GM18951 (cell line): ENCODE results near the gene TNFAIP3.

ENCODE experiments used
- POLR2A ChIP-seq: IDR thresholded peaks from 4 replicates; pipeline ENCODE4 v1.6.1; 2011; ENCODE audit warnings: mild to moderate bottlenecking; ENCODE audit not compliant: insufficient read length, insufficient read depth; ENCODE audit errors: extremely low read depth
- in situ Hi-C: fragments of 300-500 bp; cut with MboI; formaldehyde crosslinking; loops from one replicate; pipeline ENCODE4 v1.12.0; 2022; ENCODE audit warnings: low sequenced_read_pairs, mixed read lengths, inconsistent platforms; ENCODE audit not compliant: unreplicated experiment

Gene TNFAIP3

DNA sequence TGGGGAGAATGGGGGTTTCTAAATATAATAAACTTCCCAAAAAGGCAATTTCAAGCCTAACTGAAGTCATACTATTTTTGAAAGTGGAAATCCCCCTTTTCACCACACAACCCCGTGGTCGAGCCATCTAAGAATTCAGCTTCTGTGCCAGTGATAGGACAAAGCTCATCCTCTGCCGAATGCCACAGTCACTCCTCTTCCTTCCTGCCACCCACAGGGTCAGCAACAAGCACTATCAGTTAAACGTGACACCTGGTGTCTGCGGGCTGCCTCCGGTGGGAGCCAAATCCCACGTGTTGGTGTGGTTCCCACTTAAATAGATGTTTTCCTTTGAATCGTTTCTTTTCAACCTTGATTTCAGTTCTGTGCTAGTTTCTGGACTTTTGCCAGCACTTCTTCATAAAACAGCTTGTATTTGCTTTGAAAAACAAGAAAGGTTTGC lies 60.7 kb downstream of the TNFAIP3 start:
- TF ChIP-seq POLR2A: peak; percentile 61
- in situ Hi-C loops: no loop called here

DNA sequence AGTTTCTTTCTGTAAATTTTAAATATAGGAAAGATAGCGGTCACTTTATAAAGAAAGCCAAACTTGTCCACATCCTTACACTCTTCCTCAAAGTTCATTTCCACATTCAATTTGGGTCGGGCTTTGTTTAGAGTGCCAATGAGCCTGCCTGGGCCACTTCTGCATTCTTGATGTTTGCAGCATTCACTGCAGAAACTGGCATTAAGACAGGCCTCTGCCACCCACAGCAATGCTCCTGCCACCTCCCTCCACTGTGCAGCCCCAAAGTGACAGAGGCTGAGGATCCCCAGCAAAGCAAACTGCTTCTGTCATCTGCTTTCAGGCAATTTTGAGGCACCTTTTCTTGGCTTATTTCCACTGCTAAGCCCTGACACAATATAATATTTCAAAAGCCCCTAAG lies 61.2 kb downstream of the TNFAIP3 start:
- no peak for TF ChIP-seq POLR2A
- in situ Hi-C loops: no loop called here

DNA sequence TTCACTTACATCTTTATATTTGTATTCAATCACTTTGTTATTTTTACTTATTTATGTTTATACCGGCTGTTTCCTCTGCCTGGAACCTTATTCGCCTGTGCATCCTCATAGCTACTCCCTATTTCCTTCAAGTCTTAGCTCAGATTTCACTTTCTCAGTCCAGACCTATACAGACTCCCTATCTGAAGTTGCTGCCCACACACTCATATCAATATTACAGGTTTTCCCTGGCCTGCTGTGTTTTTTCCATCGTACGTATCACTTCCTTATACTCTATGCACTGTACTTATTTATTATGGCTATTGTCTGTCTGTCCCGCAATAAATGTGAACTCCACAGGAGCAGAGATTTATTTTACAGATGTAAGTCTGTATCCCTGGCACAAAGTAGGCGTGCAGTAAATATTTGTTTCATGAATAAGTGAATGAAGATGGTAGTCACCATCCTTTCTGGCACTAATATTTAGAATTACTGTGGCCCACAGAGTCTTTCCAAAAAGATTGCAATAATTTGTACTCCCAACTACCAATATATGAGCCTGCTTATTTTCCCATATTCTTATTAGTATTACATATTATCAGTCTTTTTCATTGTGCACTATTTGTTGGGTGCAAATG lies 64.9 kb downstream of the TNFAIP3 start:
- in situ Hi-C loops: no loop called here

More for the DNA sequence above, 64.9 kb downstream of the TNFAIP3 start:
- TF ChIP-seq POLR2A: no peak
